NK-92 treated with Interleukin-12 subunit alpha and Interleukin-12 subunit beta, amount 100 ng/mL, for 24 hours (cell line): ENCODE results near the gene SYNJ2.
"Not testable (repeated sequence)": the region's sequence is repeated elsewhere in the genome, so short reads cannot be mapped to it uniquely, and the experiment has no call there.

Experiments used
- DNase-seq: peaks from one replicate; lab custom pipeline; 2025; lab: John Stamatoyannopoulos, UW

The SYNJ2 gene

DNA sequence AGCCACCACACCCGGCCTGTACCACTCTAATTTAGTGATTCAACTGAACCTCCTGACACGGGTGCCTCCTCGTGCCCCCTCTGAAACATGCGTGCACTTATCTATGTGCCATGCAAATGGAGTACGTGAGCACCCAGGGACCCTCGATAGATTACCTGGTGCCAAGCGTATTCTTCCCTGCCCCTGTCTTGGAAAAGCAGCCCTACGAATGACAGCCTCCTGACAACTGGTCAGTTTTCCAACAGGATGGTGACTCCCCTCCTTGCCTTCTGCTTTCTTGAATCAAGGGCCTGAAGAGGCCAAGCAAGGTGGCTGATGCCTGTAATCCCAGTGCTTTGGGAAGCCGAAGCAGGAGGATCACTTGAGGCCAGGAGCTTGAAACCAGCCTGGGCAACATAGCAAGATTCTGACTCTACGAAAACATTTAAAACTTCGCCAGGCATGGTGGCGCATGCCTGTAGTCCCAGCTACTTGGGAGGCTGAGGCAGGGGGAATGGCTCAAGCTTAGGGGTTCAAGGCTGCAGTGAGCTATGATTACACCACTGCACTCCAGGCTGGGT, 25.4 kb upstream of the SYNJ2 start:
- no peak for DNase-seq

- DNase-seq: no peak
Observed at GRCh38 chr6:157959451-157960227, 22.0 kb upstream of the SYNJ2 start.

- no peak for DNase-seq
Observed at GRCh38 chr6:157961153-157961831, 20.4 kb upstream of the SYNJ2 start.

GRCh38 chr6:157961832-157962575, 19.7 kb upstream of the SYNJ2 start:
- DNase-seq: no peak

DNA sequence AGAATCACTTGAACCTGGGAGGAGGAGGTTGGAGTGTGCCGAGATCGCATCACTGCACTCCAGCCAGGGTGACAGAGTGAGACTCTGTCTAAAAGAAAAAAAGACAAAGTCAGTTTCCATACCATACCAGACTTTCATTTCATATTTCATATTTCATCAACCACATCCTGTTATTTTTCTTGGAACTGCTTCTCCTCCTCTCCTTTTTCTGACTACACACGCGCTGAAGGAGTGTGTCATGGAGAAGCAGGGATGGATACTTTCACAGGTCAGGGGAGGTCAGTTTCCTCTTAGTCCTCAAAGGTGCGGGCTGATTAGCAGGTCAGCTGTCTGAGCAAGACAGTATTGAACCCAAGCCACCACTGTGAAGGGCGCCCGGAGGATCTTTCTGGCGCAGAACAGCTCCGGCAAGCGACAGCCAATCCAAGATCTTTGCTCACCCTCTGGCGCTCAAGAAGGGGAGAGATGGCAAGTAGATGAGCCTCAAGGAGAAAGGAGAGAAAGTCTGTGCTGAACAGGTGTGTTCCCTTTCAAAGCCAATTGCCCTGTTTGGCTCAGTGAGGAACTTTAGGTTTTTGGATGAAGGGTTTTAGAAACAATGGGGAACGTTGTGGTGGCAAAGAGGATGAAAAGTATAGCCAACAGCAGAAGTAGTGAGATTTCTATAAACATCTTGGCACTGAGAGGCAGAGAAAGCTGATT, 18.9 kb upstream of the SYNJ2 start:
- DNase-seq: no peak

GRCh38 chr6:157964100-157964499, 17.6 kb upstream of the SYNJ2 start:
- no peak for DNase-seq

DNA sequence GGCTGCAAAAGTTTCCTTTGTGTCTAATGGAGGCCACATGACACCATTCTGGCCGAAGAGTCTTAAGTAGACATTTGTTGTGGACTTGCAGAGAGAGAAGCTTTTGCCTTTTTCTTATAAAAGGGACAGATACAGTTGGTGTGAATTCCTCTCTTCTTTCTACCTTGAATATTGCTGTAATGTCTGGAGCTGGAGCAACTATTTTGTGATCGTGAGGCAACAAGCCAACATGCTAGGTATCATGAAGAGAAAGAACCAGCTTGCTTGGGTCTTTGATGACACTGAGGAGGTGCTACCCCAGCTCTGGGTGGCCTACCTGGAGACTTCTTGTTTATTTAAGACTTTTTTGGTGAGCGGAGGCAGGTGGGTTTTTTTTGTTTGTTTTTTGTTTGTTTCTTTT, 16.3 kb upstream of the SYNJ2 start:
- DNase-seq: no peak

- no peak for DNase-seq
Observed at GRCh38 chr6:157966589-157966977, 15.1 kb upstream of the SYNJ2 start.

- no peak for DNase-seq
Observed at GRCh38 chr6:157967020-157967419, 14.6 kb upstream of the SYNJ2 start.

DNA sequence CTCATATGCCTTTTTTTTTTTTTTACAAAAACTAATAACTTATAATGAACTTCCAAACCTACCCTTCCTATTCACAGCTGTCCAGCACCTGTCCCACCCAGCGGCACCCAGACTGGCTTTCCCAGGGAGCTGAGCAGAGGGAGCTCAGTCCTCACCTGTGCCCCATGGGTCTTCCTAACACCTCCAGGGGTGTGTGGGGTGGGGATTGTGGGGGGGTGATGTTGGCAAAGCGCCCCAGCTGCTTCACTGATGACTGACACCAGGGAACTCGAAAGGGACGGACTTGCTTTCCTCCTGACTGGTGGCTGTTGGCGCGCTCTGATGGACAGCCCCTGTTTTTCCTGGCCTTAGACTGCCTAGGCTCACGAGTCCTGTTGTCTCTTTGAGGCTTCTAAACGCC, 14.2 kb upstream of the SYNJ2 start:
- DNase-seq: no peak

DNA sequence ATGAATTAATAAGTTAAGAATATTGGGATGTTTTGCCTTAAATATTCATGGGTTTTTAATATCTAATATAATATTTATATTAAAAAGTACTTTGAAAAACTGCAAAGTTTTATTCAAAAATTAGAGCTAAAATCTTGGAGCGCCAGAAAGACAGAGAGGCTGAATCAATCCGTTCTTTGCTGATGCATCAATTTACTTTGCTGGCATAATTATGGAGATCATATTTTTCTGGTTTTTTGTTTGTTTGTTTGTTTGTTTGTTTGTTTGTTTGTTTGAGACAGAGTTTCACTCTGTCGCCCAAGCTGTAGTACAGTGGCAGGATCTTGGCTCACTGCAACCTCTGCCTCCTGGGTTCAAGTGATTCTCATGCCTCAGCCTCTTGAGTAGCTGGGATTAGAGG, 9.5 kb upstream of the SYNJ2 start:
- not testable (repeated sequence) for DNase-seq

GRCh38 chr6:157974341-157974894, 7.2 kb upstream of the SYNJ2 start:
- no peak for DNase-seq

- no peak for DNase-seq
Observed at GRCh38 chr6:157974967-157975366, 6.7 kb upstream of the SYNJ2 start.

DNA sequence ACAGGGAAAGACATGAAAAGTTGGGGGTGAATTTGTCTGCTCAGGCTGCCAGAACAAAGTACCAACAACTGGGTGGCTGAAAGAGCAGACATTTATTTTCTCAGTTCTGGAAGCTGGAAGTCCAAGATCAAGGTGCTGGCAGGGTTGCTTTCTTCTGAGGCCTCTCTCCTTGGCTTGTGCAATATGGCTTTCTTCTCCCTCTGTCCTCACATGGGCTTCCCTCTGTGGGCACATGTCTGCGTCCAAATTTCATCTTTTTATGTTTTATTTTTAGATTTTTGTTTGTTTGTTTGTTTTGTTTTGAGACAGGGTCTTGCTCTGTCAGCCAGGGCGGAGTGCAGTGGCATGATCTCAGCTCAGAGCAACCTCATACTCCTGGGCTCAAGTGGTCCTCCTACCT, 6.2 kb upstream of the SYNJ2 start:
- DNase-seq: no peak

GRCh38 chr6:157976345-157977175, 5.1 kb upstream of the SYNJ2 start:
- no peak for DNase-seq

- DNase-seq: no peak
Observed at GRCh38 chr6:157977176-157977804, 4.4 kb upstream of the SYNJ2 start.

DNA sequence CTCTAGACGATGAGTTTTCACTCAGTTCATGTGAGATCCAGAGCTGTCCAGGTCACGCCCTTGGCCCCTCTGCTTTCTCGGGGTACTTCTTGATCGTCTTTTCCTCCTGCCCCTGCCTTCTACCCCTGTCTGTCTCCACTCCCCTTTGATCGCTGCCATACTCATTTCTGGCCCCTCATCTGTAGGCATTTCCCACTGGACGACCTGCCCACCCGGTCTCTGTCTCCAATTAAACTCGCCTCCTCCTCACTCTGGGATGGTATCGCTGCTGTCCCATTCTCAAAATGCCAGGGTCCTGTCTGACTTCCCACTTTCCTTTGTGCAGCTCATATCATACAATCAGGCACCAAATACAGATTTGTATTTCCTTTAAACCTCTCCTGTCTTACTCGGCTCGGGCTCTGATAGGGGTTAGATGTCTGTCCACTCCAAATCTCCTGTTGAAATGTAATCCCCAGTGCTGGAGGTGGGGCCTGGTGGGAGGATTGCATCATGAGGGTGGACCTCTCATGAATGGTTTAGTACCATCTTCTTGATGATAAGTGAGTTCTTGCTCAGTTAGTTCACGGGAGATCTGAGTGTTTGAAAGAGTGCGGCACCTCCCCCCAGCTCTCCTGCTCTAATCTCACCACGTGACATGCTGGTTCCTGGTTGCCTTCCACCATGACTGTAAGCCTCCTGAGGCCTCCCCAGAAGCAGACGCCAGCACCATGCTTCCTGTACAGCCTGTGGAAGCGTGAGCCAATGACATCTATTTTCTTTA, 3.5 kb upstream of the SYNJ2 start:
- no peak for DNase-seq

DNA sequence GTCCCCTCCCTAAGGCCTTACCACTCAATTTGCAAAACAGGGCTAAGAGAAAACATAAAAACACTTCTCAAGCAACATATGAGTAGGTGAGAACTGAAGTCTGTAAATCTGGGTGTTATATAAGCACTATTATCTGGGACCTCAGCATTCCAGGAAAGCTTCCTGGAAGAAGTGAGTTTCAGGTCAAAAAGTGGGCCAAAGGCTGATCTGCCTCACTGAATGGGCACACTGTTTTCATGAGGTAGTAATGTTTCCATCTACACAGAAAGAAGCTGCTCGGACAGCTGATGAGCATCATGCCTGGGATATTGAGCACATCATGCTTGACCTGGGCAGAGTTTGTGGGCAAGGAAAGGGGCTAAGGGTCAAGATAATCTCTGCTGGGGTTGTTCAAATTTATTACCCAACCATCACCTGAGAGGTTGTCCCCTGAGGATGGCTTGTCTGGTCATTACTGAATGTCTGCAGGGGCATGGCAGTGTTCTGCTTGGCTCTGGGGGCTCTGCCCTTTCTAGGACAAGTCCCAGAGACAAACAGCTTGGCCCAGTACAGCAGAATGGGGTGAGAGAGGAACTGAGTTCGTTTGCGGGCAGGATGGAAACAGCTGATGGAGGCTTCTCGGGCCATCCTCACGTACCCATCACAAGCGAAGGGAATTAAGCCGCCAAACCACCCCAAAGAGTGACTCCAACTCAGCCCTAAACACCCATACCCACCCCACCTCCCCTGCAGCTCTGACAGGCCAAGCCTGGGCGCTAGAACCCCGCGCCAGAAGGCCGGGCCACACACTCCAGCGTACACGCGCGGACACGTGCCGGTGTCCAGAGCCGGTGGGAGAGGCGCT, 1.2 kb upstream of the SYNJ2 start:
- DNase-seq: no peak

DNA sequence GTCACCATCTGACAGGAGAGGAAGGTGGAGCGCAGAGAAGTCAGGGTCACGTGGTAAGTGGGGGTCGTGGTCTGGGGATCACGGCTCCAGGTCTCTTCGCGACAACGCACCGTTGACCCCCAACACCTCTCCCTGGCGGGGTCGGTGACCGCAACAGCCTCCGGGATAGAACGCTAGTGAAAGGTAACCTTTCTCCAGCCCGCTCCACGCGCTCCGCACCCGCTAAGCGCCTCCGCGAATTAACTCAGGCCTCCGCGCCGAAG, 600 bp upstream of the SYNJ2 start:
- DNase-seq: no peak
